NCI-H2171 treated with DMSO at 0.1 percent for 48 hours (cell line): Measurements from ENCODE around the gene MYLIP.

Experiments
- DNase-seq: peaks from one replicate; lab custom pipeline; 2025; lab: John Stamatoyannopoulos, UW

Gene MYLIP

DNA sequence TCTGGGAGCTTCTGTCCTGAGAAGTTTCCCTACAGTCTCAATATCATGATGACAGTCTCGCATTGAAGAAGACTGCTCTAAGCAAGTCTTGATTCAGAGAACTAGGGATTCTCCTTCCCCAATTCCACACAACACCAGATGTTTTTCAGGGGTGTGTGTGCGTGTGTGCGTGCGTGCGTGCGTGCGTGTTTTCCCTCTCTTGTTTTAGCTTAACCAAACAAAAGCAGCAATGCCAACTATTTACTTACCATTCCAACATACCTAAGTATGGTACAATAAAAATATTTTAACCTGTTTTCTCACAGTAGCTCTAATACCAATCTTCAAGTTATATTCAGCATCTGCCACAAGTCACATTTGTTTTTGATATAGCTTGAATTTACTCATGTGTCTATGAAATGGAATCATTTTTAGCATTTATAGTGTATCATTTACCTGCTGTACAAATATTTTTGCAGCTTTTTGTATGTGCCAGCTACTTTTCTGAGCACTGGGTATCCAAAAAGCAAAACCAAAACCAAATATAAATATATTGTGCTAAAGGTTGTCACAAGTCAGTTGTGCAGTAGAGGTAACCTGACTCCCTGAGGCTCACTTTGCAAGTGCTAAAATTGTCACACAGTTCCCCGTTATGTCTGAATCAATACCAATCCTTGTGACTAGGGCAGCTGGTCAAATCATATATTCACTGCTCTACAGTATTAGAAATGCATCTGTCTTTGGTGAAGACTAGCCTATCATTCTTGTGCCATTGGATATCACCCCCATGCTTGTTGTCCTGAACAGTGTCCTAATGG, 21.7 kb upstream of the MYLIP start:
- DNase-seq: peak; percentile 29

DNA sequence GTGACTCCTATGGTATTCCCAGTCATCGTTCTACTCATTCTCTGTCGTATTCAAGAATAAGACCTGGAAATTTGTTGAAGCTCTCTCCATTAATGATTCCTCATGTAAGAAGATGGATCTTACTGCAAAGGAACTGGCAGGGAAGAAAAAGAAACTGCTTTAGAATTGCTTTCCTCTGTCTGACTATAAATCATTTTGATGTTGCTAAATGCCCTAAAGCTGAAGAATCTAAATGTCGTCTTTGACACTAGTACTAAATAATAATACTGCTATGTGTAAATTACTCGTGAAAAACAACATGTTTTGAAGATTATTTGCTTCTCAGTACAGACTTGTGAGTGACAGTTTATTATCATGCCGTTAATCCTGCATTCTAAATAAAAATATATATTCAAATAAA, 20.5 kb upstream of the MYLIP start:
- no peak for DNase-seq

DNA sequence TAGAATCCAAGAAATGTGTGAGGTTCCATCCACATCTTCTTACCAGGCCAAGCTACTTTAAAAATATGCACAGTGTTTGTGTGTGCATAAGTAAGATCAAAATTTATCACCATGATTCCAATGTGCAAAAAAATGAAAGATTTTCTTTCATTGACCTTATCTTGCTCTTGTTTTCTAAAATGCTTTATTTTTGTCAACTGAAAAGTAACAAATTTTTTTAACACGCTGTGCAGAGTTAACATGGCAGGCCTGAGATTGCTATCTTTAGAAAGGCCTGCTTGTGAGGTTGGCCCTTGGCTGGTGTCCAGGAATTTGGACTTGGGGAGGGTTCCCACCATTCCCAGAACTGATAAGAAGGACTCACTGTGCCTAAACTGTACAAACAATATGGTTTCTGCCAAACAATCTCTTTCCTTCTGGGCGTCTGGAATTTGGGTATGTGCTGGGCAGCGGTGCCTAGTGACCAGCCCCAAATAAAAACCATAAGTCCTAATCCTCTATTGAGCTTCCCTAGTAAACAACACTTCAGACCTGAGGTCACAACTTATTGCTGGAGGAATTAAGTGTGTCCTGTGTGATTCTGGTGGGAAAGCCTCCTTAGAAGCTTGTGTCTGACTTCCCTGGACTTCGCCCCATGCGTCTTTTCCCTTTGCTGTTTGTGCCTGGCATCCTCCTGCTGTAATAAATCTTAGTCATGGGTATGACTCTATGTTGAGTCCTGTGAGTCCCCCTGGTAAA, 19.8 kb upstream of the MYLIP start:
- DNase-seq: no peak

DNA sequence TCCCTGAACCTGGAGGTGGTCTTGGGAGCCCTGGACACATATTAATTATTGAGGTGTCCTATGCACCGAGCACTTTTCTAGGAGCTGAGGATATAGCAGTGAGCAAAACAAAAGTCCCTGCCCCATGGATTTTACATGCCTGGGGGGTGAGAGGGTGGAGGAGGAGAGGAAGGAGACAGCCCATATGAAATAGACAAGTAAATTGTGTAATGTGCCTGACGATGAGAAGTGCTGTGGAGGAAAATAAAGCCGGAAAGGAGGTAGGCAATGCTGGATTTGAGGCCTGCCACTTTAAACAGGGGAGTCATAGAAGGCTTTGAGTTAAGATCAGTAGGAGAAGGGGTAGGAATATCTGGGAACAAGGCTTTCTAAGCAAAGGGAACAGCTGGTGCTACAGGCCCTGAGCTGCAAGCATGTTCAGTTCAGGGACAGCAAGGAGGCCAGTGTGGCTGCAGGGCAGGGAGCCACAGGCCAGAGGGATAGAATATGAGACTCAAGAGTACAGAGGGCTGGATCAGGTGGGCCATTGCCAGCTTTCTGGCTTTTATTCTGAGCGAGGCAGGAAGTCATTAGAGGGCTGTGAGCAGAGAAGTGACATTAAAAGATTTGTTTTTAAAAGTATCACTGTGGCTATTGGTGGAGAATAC, 19.1 kb upstream of the MYLIP start:
- DNase-seq: no peak

DNA sequence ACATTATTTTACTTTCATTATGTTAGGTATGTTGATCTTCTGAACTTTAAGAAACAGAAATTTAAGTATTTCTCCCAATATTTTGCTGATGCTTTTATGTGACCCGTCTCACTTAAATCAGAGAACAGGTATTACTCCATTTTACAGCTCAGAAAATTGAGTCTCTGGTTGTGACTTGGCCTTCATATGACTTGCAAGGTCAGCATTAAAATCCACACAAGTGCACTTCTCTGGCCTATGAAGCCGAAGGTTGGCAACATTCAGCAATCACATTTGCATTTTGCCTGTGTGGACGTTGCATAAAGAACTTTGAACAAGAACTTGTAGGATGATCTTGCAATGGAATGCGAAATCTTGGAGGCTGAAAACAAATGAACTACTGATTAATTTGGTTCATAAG, 10.1 kb upstream of the MYLIP start:
- DNase-seq: no peak

DNA sequence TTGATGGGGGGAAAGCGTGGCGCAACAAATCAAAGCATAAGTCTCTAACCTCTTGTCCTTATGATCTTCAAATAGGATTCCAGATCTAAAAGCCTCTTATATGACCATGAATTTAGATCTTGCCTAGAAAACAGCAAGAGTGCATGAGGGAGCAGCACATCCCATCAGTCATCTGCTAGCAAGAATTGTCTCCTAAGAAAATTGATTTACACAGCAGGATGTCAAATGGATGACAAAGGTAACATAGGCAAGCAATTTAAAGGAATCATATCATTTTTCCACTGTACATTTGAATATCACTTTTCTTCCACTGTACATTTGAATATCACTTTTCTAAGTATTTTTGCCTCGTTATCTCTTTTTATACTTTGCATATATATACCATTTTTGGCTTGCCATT, 7.5 kb upstream of the MYLIP start:
- no peak for DNase-seq

DNA sequence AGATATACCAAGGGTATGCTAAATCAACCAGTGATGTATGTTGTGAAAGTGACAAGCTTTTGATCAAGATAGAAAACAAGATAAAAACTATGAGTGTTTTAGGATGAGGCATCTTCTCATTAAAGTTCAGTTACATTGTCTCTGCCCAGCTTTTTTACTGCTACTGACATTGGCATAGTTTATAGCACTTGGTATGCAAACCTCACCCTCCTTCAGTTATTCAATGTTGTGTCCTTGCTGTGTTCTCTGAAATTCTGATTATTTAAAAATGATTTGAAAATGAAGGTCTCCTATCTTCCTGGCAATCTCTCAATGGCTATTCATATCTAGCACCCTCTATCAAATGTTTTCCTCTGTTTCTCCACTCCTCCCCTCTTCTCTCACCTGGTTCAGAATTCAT, 6.7 kb upstream of the MYLIP start:
- no peak for DNase-seq

DNA sequence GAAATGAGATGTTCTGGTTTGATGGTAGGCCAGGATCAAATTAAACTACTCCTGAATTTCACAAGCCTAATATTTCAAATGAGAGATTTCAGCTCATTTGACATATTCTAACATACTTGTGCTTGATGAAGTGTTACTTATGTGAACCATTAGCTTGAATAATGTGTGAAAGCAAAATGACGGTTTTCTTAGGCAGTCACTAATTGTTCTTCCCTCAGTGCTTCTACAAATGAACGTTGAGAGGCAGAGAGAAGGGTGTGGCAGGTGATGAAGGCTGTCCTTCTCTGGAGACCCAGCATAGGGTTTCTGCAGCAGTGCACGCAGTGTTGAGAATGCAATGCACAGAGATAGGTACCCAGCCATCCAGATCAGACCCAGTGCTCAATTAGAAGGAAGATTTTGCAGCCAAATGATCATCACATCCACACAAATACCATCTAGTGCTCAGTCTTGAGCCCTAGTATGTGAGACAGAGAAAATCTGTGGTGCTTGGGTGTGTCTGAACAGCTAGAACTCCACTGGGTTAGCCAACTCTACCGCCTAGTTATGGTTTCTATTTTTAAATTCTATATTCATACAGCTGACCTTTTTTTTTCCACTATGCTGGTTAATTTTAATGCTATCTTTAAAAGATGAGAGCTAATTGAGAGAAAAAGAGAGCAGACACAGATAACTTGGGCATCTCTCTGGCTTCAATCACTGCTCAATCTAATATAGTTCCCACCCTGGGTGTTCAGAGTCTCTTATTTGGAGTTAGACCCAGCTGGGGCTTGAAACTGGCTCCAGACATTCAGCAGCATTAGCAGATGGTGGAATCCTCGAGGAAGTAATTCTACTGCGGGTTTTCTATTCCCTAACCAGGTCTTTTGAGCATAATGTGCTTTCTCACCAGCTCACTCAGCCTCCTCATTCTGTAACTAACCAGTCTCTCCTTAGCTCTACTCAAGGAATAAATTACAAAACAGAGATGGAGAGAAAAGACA, 4.4 kb upstream of the MYLIP start:
- peak; percentile 76 for DNase-seq

DNA sequence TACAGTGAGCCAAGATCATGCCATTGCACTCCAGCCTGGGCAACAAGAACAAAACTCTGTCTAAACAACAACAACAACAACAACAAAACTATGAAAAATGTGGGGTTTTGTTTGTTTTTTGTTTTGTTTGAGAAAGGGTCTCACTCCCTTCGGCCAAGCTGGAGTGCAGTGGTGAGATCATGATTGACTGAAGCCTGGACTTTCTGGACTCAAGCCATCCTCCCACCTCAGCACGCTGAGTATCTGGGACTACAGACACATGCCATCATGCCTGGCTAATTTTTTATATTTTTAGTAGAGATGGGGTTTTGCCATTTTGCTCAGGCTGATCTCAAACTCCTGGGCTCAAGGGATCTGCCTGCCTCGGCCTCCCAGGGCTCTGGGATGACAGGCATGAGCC, 2.8 kb upstream of the MYLIP start:
- no peak for DNase-seq

DNA sequence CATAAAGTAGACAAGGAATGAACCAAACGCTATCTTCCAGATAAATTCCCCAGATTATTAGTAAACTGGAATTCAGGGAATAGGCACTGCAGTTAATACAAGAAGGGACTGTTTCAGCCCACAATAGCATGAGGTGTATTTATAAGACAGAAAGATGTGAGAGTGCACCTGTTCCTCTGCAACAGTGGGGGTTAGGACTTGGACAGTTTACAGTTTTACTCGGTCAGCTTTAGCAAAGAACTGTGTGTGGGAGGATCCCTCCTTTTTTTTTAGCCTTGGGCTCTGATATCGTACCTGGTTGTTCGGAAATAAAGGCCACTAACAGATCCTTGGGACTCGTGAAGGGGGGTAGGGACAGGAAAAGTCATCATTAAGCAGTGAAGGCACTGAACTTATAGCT, 2.0 kb upstream of the MYLIP start:
- no peak for DNase-seq

DNA sequence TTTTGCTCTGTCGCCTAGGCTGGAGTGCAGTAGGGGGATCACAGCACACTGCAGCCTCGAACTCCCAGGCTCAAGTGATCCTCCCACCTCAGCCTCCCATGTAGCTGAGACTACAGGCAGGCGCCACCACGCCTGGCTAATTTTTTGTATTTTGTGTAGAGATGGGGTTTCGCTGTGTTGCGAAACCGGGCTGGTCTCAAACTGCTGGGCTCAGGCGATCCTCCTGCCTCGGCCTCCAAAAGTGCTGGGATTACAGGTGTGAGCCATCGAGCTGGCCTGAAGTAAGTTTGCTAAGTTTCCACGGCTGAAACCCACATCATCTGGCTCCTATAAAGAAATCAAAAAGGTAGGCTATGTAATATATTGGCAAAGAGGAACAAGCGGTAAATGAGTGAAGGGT, 1.4 kb upstream of the MYLIP start:
- DNase-seq: no peak

DNA sequence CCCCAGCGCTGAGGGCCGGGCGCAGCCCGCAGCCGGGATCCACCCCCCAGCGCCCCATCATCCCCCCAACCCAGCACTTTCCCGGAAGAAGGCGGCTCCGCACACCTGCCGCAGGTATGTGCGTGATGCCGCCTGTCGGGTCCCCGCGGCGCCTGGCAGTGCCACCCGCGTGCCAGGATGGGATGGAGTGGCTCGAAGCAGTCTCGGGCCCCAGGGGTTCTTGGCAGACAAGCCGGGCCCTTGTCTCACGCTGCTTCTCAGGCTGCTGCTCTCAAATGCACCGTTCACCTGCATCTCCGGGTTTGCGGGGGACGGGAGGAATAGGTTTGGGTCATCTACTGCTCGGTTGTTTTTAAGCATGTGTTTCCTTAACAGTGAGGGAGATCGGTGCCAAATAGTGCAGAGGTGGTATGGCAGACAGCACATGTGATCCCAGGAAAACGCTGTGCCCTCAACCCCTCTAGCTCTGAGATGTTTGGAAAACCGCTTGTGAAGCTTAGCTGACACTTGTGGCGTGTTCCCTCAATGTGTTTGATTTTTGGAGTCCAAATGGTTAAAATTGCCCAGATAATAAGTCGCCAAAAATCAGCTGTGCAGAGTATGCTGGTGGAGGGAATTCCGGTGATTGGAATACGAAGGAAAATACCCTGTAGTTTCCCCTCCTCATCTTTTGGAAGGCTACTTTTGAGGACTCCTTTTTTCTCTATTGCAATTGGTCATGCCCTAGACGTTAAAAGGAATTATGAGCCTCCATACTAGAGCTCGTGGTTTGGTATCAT, 926 bp downstream of the MYLIP start:
- peak; percentile 43 for DNase-seq

DNA sequence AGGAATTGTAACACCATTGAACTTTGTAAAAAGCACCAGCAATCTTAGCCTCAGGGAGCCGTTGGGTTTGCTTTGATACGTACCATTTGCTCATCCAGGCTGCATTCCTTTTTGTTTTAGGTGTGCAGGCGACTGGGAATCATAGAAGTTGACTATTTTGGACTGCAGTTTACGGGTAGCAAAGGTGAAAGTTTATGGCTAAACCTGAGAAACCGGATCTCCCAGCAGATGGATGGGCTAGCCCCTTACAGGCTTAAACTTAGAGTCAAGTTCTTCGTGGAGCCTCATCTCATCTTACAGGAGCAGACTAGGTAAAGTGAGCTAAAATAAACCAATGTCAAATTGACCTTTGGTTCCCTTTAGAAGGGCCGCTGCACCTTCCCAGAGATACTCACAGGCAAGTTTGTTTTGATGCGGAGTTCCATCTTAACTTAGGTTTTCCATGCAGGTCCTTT, 1.6 kb downstream of the MYLIP start:
- peak; percentile 59 for DNase-seq

DNA sequence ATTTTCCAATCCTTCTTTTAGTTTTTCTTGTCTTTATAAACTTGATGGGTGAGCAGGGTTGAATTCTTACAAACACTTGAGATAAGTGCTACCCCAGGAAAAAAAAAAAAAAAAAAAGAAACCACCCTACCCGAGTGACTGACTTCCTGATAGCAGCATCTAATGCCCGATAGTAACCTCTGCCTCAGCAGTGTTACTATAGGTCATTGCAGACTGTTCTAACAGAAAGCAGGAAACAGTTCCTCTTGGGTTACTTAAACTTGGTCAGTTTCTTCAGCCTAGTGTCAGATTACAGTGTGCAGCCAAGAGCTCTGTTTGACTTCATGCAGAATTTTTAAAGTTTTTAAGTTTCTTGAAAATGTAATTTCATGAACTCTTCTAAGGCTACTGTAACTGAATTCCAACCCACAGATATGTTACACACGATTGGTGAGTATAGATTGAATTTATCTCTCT, 2.1 kb downstream of the MYLIP start:
- no peak for DNase-seq

DNA sequence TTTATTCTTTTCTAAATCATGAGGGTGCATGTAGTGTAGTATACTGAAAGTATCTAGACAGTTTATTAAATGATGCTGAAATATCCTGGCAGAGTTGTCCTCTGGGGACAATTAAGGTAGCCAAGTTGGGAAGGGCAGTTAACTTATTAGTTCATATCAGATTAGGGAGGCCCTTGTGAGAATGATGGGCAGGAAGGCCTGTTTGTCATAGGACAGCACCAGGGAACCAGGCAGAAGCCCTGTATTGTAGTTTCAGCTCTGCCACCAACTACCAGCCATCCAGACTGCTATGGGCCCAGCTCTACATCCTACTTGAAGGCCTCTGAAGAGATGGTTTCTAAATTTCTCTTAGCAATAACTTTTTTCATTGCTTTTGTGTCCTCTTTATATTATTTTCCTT, 4.0 kb downstream of the MYLIP start:
- no peak for DNase-seq

DNA sequence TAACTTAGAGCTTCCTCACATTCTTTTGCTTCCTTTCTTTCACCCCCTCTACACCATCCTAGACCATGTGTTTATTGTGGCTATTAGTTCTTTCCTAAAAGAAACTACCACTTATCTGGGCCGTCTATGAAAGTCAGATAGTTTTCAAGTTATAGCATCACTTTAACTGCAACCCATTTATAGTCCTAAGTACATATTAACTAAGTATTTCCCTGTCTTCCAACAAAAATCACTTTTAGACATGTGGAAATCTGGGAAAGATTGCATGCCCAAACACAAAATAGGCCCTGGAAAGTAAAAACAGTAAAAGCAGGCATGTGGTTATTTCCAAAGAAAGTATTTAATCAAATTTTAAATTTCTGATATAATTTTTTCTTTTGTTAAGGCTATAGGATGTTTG, 5.5 kb downstream of the MYLIP start:
- DNase-seq: no peak

DNA sequence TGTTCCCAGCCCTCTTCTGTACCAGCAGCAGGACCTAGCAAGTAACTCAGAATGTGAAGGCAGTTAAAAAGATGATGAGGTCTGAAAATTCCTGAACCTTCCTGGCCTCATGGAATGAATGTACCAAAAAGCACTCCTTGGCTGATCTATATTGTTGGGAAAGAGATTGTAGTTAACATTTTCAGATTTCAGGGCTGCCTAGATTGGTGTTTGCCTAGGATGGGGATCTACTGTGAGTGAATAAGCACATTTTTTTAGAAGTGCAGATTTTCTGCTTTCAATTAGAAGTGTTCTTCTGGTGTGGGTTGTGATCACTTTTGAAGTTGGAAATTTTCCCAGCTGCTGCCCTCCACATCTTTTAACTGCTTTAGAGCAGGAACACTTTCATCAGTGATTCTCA, 6.2 kb downstream of the MYLIP start:
- DNase-seq: no peak

DNA sequence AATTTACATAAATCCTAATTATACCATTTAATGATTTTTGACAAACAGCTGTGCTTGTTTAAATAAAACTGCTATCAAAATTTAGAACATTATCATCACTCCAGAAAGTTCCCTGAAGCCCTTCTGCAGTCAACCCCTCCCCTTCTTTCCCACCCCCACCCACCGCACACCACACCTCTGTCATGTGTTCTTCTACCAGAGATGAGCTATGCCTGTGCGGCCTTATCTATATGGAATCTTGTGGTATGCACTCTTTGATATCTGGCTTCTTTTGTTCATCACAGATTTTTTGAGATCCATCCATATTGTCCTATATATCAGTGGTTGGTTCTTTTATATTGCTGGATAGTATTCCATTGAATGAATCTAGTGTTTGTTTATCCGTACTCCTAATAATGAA, 7.2 kb downstream of the MYLIP start:
- DNase-seq: no peak

DNA sequence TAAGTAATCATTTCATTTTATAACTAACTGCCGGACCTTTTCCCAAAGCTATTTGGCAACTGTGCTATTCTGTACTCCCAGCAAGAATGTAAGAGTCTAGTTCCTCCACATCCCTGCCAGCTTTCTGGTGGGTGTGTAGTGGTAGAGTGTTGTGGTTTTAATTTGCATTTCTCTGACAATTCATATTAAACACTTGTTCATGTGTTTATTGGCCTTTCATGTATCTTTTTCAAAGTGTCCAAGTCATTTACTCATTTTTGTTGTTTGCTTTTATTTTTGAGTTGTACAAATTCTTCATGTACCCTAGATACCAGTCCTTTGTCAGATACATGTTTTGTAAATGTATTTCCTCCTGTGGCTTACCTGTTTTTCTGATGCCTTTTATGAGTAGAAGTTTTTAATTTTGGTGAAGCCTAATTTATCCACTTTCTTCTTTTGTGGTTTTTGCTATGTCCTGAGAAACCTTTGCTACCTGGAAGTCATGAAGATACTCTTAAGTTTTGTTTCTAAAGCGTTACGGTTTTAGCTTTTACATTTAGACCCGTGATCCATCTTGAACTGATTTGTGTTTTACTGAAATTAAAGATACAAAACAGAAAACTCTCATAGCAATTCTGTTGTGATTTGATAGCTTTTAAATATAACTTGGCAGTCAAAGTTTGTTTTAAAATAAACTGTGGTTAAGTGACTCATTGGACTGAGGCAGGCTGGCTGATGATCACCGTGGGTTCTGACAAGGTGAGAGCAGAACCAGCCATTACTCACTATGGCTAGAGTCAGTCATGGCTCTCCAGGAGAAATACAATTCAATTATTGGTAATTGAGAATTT, 8.0 kb downstream of the MYLIP start:
- no peak for DNase-seq

DNA sequence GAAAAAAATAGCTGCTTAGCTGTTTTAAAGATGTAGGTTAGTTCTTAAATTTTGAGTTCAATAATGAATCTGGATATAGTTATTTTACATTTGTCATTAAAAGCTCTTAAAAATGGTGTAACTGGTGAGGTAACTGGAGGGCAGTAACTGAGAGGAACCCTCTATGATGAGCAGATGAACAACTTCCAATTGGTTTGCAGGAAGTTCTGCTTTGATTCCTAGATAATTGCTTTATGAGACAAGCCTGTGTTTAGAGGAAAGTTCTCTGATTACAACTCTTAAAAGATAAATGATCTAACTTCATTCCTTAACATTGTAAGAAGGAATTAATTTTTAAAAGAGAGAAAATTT, 8.5 kb downstream of the MYLIP start:
- DNase-seq: no peak
